ENCODE data around the gene NBEAL2. TPM values are rescaled to one million over a fixed set of nuclear protein-coding genes. Genes with fewer than 3 reads are reported as not detected.

Gene NBEAL2
- total RNA-seq, 1 experiment from 2014 or later = 50.7 TPM

DNA sequence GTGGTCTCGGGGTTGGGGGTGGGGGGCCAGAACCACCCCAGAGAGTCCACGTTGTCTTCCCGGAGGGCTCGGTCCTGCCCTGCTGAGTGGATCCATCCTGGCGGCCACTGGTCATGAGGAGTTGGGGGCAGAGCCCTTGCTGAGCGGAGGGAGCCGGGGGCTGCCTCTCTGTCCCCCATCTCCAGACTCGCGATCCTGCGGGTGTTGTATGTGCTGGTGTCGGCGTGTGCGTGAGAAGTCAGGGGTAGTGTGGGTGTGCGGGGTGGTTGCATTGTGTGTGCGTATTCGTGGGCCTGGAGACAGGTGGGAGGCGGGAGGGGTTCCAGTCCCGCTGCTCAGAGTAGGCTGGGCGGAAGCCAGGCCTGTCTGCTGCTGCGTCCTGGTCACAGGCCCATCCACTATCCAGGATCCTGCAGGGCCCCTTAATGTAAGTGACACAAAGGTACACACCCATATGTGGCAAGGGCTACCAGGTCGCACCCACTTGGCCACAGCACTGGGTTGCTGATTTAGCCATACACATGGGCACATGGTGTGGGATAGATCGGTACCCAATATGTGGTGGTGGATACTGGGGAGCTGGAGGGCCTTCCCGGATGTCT is 30.7 kb downstream of the NBEAL2 start:
- Histone ChIP-seq H3K9ac (ENCODE audit: low read length) (no peak overlapping the region), H3K79me2 (ENCODE audit: low read length) (no peaks in the 10 kb centered on the region), H3K27ac (ENCODE audit: low read length) (no peak overlapping the region), H3K9me2 (replicated peaks; ENCODE audit: low read length) (no peaks in the 10 kb centered on the region), H3F3A (ENCODE audit: low read length, unreplicated experiment) (no peaks in the 10 kb centered on the region), H4K20me1 (ENCODE audit: low read length) (no peaks in the 10 kb centered on the region), H3K9me3 (ENCODE audit: low read length) (no peaks in the 10 kb centered on the region), H3K4me3 (ENCODE audit: low read length) (no peak overlapping the region), H2AFZ (ENCODE audit: low read length) (no peak overlapping the region), H3K4me1 (ENCODE audit: insufficient read depth, low read length) (no peaks in the 10 kb centered on the region), H3K27me3 (ENCODE audit: low read length) (no peaks in the 10 kb centered on the region), H3K36me3 (ENCODE audit: low read depth, low read length) (no peaks in the 10 kb centered on the region), H3K4me2 (ENCODE audit: low read length) (no peak overlapping the region)
- intact Hi-C loops (cut with micrococcal nuclease) = no loop called here
- DNase-seq = no peak
- ChIA-PET POLR2A (ENCODE audit: unreplicated experiment) (no interaction called here), CTCF (no interaction called here)
- no peak; the same call in 1 of the 2 replicates for ATAC-seq
- TF ChIP-seq EZH2phosphoT487 (IDR thresholded peaks at IDR 0.05; ENCODE audit: borderline replicate concordance, low read length) (no peak), EZH2 (IDR thresholded peaks at IDR 0.05; ENCODE audit: low read length, unreplicated experiment) (no peak)
- TF ChIP-seq, protein P1, sequence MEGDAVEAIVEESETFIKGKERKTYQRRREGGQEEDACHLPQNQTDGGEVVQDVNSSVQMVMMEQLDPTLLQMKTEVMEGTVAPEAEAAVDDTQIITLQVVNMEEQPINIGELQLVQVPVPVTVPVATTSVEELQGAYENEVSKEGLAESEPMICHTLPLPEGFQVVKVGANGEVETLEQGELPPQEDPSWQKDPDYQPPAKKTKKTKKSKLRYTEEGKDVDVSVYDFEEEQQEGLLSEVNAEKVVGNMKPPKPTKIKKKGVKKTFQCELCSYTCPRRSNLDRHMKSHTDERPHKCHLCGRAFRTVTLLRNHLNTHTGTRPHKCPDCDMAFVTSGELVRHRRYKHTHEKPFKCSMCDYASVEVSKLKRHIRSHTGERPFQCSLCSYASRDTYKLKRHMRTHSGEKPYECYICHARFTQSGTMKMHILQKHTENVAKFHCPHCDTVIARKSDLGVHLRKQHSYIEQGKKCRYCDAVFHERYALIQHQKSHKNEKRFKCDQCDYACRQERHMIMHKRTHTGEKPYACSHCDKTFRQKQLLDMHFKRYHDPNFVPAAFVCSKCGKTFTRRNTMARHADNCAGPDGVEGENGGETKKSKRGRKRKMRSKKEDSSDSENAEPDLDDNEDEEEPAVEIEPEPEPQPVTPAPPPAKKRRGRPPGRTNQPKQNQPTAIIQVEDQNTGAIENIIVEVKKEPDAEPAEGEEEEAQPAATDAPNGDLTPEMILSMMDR (conservative IDR thresholded peaks at IDR 0.05; ENCODE audit: low read depth, low read length) = no peak
- no TSS peak for BruUV-seq (replicated peaks)

DNA sequence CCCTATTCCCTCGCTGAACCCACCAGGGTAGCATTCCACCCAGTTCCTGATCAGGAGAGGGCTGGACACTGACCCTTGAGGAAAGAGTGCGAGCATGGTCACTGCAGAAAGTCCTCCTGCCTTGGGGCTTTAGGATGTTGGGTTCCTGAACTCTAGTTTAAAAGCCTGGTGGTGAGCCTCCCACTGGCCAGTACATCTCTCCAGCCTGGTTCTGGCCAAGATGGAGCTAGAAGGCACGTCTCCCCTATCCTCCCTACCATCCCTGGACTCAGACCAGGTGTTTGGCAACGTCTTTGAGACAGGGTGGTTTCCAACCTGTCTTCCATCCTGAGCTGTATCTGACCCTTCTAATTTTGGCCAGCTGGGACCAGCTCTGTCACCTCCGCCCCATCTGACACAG is 31.4 kb downstream of the NBEAL2 start:
- Histone ChIP-seq H3K9ac (ENCODE audit: low read length) (no peak overlapping the region), H3K4me1 (ENCODE audit: insufficient read depth, low read length) (no peaks in the 10 kb centered on the region), H3K4me3 (ENCODE audit: low read length) (no peak overlapping the region), H4K20me1 (ENCODE audit: low read length) (no peaks in the 10 kb centered on the region), H3K9me3 (ENCODE audit: low read length) (no peaks in the 10 kb centered on the region), H3K79me2 (ENCODE audit: low read length) (no peaks in the 10 kb centered on the region), H2AFZ (ENCODE audit: low read length) (no peak overlapping the region), H3K36me3 (ENCODE audit: low read depth, low read length) (no peaks in the 10 kb centered on the region), H3K4me2 (ENCODE audit: low read length) (no peak overlapping the region), H3K27me3 (ENCODE audit: low read length) (no peaks in the 10 kb centered on the region), H3K9me2 (replicated peaks; ENCODE audit: low read length) (no peaks in the 10 kb centered on the region), H3F3A (ENCODE audit: low read length, unreplicated experiment) (no peaks in the 10 kb centered on the region), H3K27ac (ENCODE audit: low read length) (no peak overlapping the region)
- TF ChIP-seq, protein P1 (conservative IDR thresholded peaks at IDR 0.05; ENCODE audit: low read depth, low read length) = no peak
- TF ChIP-seq EZH2 (IDR thresholded peaks at IDR 0.05; ENCODE audit: low read length, unreplicated experiment) (no peak), EZH2phosphoT487 (IDR thresholded peaks at IDR 0.05; ENCODE audit: borderline replicate concordance, low read length) (no peak)
- ATAC-seq (no peak), DNase-seq (no peak)
- intact Hi-C loops (cut with micrococcal nuclease) = no loop called here
- CTCF ChIA-PET = no interaction called here
- POLR2A ChIA-PET (ENCODE audit: unreplicated experiment) = no interaction called here
- BruUV-seq (replicated peaks) = no TSS peak

DNA sequence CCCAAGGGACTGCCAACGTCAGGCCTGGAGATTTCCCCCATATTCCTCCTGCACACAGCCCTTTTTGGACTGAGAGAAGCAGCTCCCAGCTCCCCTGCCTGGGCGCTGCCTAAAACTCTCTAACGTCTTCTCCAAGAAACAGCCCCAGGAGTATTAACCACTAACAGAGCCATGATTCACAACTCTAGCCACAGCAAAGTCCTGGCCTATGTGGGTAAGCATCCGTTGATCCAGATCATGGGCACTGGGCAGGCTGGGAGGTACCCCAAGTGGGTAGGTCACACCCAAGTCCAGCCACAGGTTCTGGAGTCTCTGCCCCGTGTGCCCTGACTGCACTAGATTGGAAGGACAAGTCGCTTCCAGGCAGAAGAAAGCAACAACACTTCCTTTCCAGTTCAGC is 31.9 kb downstream of the NBEAL2 start:
- Histone ChIP-seq H2AFZ (ENCODE audit: low read length) (no peak overlapping the region), H3K36me3 (ENCODE audit: low read depth, low read length) (no peaks in the 10 kb centered on the region), H3K27me3 (ENCODE audit: low read length) (no peaks in the 10 kb centered on the region), H3K9me3 (ENCODE audit: low read length) (no peaks in the 10 kb centered on the region), H3K4me1 (ENCODE audit: insufficient read depth, low read length) (no peaks in the 10 kb centered on the region), H3K9ac (ENCODE audit: low read length) (no peak overlapping the region), H3K79me2 (ENCODE audit: low read length) (no peaks in the 10 kb centered on the region), H3K9me2 (replicated peaks; ENCODE audit: low read length) (no peaks in the 10 kb centered on the region), H3F3A (ENCODE audit: low read length, unreplicated experiment) (no peaks in the 10 kb centered on the region), H3K4me3 (ENCODE audit: low read length) (no peak overlapping the region), H4K20me1 (ENCODE audit: low read length) (no peaks in the 10 kb centered on the region), H3K4me2 (ENCODE audit: low read length) (no peak overlapping the region), H3K27ac (ENCODE audit: low read length) (no peak overlapping the region)
- TF ChIP-seq, protein P1 (conservative IDR thresholded peaks at IDR 0.05; ENCODE audit: low read depth, low read length) = no peak
- intact Hi-C loops (cut with micrococcal nuclease) = no loop called here
- ChIA-PET POLR2A (ENCODE audit: unreplicated experiment) (no interaction called here), CTCF (no interaction called here)
- no peak for DNase-seq
- no TSS peak for BruUV-seq (replicated peaks)
- ATAC-seq = no peak

Data from PC-3 (cell line).